K562 treated with DMSO at 1 percent for 4 hours (cell line): Measurements from ENCODE around the gene FCGR1A. TPM values are rescaled to one million over a fixed set of nuclear protein-coding genes. Genes with fewer than 3 reads are reported as not detected.

ENCODE experiments used
- total RNA-seq: library from RNA; unstranded; fragments of 300-600 nt; gene quantifications from 2 replicates; pipeline ENCODE4 v1.2.3, GENCODE V29; 2022; ENCODE audit not compliant: insufficient read depth

The FCGR1A gene
- total RNA-seq = 3.2 and 7.0 TPM in 2 replicates

GRCh38 chr1:149782600-149782999 is at the start of gene FCGR1A:
FCGR1A (plus strand) TSS chr1:149782694; CDS start chr1:149782744, 50 bp downstream.

Other genes with a start within 250 kb of the FCGR1A start
- not detected in 2 replicates for gene PPIAL4C, start 198.8 kb upstream of the FCGR1A start, total RNA-seq
- 4.5 and 4.7 TPM in 2 replicates for gene BOLA1, start 116.9 kb downstream of the FCGR1A start, total RNA-seq
- gene SV2A, start 135.2 kb downstream of the FCGR1A start, total RNA-seq = 0.17 TPM in 1 of 2 replicates, not detected in the other
- 57.6 and 64.7 TPM in 2 replicates for gene SF3B4, start 145.1 kb downstream of the FCGR1A start, total RNA-seq
- 0.43 and 1.8 TPM in 2 replicates for gene MTMR11, start 154.2 kb downstream of the FCGR1A start, total RNA-seq
- 3.5 and 4.1 TPM in 2 replicates for gene OTUD7B, start 228.0 kb downstream of the FCGR1A start, total RNA-seq